ENCODE data around the gene NACAD. TPM values are rescaled to one million over a fixed set of nuclear protein-coding genes. Genes with fewer than 3 reads are reported as not detected.

NACAD gene
- total RNA-seq, 1 experiment from 2014 or later, result 0.24 TPM

DNA sequence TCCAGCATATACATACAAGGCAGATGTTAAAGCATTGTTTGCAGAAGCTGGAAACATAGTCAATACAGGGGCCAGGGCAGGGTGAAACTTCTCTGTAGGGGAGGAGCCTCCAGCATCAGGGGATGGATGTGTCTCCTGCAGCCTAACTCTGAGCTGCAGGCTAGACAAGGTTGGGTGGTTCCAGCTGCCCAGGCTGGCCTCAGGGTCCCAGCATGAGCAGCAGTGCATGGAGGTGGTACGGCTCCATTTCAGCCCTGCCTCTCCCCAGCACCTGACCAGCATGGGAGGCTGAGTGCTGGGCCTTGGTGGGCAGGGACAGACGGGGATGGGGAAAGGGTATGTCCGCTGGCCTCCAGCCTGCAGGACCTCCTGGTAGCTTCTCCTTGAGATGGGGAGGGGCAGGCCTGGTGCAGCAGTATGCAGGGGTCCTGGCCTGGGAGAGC lies 30.1 kb upstream of the NACAD start:
- TF ChIP-seq, protein P1, sequence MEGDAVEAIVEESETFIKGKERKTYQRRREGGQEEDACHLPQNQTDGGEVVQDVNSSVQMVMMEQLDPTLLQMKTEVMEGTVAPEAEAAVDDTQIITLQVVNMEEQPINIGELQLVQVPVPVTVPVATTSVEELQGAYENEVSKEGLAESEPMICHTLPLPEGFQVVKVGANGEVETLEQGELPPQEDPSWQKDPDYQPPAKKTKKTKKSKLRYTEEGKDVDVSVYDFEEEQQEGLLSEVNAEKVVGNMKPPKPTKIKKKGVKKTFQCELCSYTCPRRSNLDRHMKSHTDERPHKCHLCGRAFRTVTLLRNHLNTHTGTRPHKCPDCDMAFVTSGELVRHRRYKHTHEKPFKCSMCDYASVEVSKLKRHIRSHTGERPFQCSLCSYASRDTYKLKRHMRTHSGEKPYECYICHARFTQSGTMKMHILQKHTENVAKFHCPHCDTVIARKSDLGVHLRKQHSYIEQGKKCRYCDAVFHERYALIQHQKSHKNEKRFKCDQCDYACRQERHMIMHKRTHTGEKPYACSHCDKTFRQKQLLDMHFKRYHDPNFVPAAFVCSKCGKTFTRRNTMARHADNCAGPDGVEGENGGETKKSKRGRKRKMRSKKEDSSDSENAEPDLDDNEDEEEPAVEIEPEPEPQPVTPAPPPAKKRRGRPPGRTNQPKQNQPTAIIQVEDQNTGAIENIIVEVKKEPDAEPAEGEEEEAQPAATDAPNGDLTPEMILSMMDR (conservative IDR thresholded peaks at IDR 0.05), result no peak
- TF ChIP-seq EZH2 (IDR thresholded peaks at IDR 0.05; ENCODE audit: low read depth), result no peak
- no peak overlapping the region for H3K4me3 ChIP-seq
- no peaks in the 10 kb centered on the region for H3K79me2 ChIP-seq (ENCODE audit: low read depth)
- intact Hi-C loops (cut with micrococcal nuclease; ENCODE audit: unreplicated experiment), result no loop called here
- no peaks in the 10 kb centered on the region for H3K9me3 ChIP-seq (ENCODE audit: insufficient read depth, low read depth)
- POLR2A ChIA-PET (ENCODE audit: unreplicated experiment), result no interaction called here
- no peak overlapping the region for H2AFZ ChIP-seq
- no peaks in the 10 kb centered on the region for H3K36me3 ChIP-seq (ENCODE audit: low read depth)
- CTCF ChIA-PET, result no interaction called here
- no peak overlapping the region for H3K4me2 ChIP-seq
- no peaks in the 10 kb centered on the region for H3F3A ChIP-seq (ENCODE audit: insufficient read depth, low read depth)
- no peaks in the 10 kb centered on the region for H3K4me1 ChIP-seq (replicated peaks; ENCODE audit: insufficient read depth)
- H4K20me1 ChIP-seq (ENCODE audit: insufficient read depth), result no peaks in the 10 kb centered on the region
- H3K9me2 ChIP-seq (ENCODE audit: insufficient read depth), result no peaks in the 10 kb centered on the region
- no TSS peak for BruUV-seq (replicated peaks)
- no peak for DNase-seq
- H3K27me3 ChIP-seq (ENCODE audit: insufficient read depth, low read depth), result peaks cover 19% of the 10 kb centered on the region
- no peak overlapping the region for H3K27ac ChIP-seq

DNA sequence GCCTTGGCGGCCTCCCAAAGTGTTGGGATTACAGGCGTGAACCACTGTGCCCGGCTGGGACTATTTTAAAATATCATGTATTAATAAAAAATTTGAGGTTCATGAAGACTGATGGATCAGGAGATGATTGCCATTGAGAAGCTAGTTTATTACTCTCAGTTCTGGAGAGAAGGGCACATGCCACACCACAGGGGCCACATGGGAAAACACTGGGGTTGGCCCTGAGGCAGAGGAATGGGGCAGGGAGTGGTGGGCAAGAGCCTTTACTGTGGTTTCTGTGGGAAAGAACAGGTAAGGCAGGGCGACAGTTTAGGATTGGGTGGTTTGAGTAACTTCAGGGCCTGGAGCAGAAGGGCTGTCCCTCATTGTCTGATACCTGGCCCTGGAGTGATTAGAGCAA lies 29.5 kb upstream of the NACAD start:
- Histone ChIP-seq H3K9me3 (ENCODE audit: insufficient read depth, low read depth) (no peaks in the 10 kb centered on the region), H3K4me3 (no peak overlapping the region), H3K27me3 (ENCODE audit: insufficient read depth, low read depth) (peaks cover 19% of the 10 kb centered on the region), H3K4me2 (no peak overlapping the region), H3K27ac (no peak overlapping the region), H2AFZ (no peak overlapping the region), H3K79me2 (ENCODE audit: low read depth) (no peaks in the 10 kb centered on the region), H3K9me2 (ENCODE audit: insufficient read depth) (no peaks in the 10 kb centered on the region), H3K4me1 (replicated peaks; ENCODE audit: insufficient read depth) (no peaks in the 10 kb centered on the region), H3F3A (ENCODE audit: insufficient read depth, low read depth) (peaks cover 3% of the 10 kb centered on the region; the same call in 1 of the 2 replicates), H4K20me1 (ENCODE audit: insufficient read depth) (no peaks in the 10 kb centered on the region), H3K36me3 (ENCODE audit: low read depth) (no peaks in the 10 kb centered on the region)
- no peak for DNase-seq
- ChIA-PET CTCF (no interaction called here), POLR2A (ENCODE audit: unreplicated experiment) (no interaction called here)
- intact Hi-C loops (cut with micrococcal nuclease; ENCODE audit: unreplicated experiment), result no loop called here
- TF ChIP-seq, protein P1 (conservative IDR thresholded peaks at IDR 0.05), result no peak
- TF ChIP-seq EZH2 (IDR thresholded peaks at IDR 0.05; ENCODE audit: low read depth), result no peak
- BruUV-seq (replicated peaks), result no TSS peak

DNA sequence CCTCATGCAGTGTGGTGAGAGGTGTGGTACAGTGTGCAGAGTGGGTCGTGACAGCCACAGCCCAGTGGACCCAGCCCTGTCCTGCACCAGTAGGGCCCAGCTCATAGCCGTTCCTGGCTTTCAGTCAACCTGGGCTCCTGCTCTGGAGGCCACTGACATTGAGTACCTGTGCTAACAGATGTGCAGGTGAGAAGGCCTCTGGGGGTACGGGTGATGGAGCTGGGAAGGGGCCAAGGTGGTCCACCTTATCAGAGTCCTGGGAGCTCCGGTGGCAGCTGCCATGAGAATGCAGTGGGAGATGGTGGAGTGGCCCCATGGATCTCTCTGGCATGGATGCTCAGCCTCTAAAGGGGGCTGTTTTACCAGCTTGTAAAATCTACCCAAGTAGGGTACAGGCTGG lies 28.8 kb upstream of the NACAD start:
- Histone ChIP-seq H3K9me3 (ENCODE audit: insufficient read depth, low read depth) (no peaks in the 10 kb centered on the region), H3K9me2 (ENCODE audit: insufficient read depth) (no peaks in the 10 kb centered on the region), H3K4me3 (no peak overlapping the region), H3K36me3 (ENCODE audit: low read depth) (no peaks in the 10 kb centered on the region), H3K4me2 (no peak overlapping the region), H3K4me1 (replicated peaks; ENCODE audit: insufficient read depth) (peaks cover under 1% of the 10 kb centered on the region; the same call in 1 of the 2 replicates), H3K27me3 (ENCODE audit: insufficient read depth, low read depth) (peaks cover 19% of the 10 kb centered on the region), H4K20me1 (ENCODE audit: insufficient read depth) (no peaks in the 10 kb centered on the region), H3F3A (ENCODE audit: insufficient read depth, low read depth) (peaks cover 8% of the 10 kb centered on the region; the same call in 1 of the 2 replicates), H3K27ac (no peak overlapping the region), H3K79me2 (ENCODE audit: low read depth) (peaks cover 2% of the 10 kb centered on the region; the same call in 1 of the 2 replicates), H2AFZ (no peak overlapping the region)
- no peak for TF ChIP-seq EZH2 (IDR thresholded peaks at IDR 0.05; ENCODE audit: low read depth)
- ChIA-PET POLR2A (ENCODE audit: unreplicated experiment) (interaction anchor here (0.6 kb wide), 1 partner anchor 123 kb away, joined by 9 read pairs; no protein-coding TSS in a partner anchor), CTCF (interaction anchor here (0.6 kb wide), 1 partner anchor 30 kb away, joined by 10 read pairs; no protein-coding TSS in a partner anchor)
- DNase-seq, result no peak
- intact Hi-C loops (cut with micrococcal nuclease; ENCODE audit: unreplicated experiment), result no loop called here
- no TSS peak for BruUV-seq (replicated peaks)

DNA sequence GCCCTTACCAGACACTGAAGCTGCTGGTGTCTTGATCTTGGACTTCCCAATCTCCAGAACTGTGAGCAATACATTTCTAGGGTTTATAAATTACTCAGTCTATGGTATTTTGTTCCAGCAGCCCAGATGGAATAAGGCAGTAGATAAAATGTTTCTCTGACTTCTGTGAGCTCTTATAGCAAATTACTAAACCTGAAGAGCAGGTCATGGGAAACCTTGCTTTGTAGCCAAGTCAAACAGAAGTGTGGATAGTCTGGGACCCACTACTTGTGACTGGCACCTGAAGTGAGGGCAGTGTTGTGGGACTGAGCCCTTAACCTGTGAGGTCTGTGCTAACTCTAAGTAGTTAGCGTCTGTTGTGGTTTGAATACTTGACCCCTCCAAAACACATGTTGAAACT lies 27.3 kb upstream of the NACAD start:
- Histone ChIP-seq H3K79me2 (ENCODE audit: low read depth) (peaks cover 12% of the 10 kb centered on the region), H3K27me3 (ENCODE audit: insufficient read depth, low read depth) (peaks cover 19% of the 10 kb centered on the region), H3K27ac (no peak overlapping the region), H3K4me1 (replicated peaks; ENCODE audit: insufficient read depth) (peaks cover 6% of the 10 kb centered on the region; the same call in 1 of the 2 replicates), H3F3A (ENCODE audit: insufficient read depth, low read depth) (peaks cover 17% of the 10 kb centered on the region), H3K4me3 (no peak overlapping the region), H3K9me2 (ENCODE audit: insufficient read depth) (no peaks in the 10 kb centered on the region), H3K4me2 (no peak overlapping the region), H4K20me1 (ENCODE audit: insufficient read depth) (no peaks in the 10 kb centered on the region), H3K9me3 (ENCODE audit: insufficient read depth, low read depth) (no peaks in the 10 kb centered on the region), H2AFZ (no peak overlapping the region), H3K36me3 (ENCODE audit: low read depth) (no peaks in the 10 kb centered on the region)
- DNase-seq, result no peak
- BruUV-seq (replicated peaks), result no TSS peak
- CTCF ChIA-PET, result no interaction called here
- intact Hi-C loops (cut with micrococcal nuclease; ENCODE audit: unreplicated experiment), result no loop called here
- TF ChIP-seq, protein P1 (conservative IDR thresholded peaks at IDR 0.05), result no peak
- TF ChIP-seq EZH2 (IDR thresholded peaks at IDR 0.05; ENCODE audit: low read depth), result no peak
- POLR2A ChIA-PET (ENCODE audit: unreplicated experiment), result no interaction called here
